Muscle of arm (tissue), 12 donors: ENCODE measurements around the gene LRRC56. TPM values are rescaled to one million over a fixed set of nuclear protein-coding genes. Genes with fewer than 3 reads are reported as not detected.
"Not testable (repeated sequence)": the region's sequence is repeated elsewhere in the genome, so short reads cannot be mapped to it uniquely, and the experiment has no call there.

Experiments
- DNase-seq: peaks from one replicate; pipeline ENCODE4 v3.0.0-alpha.2; 2013
- polyA plus RNA-seq, 12 donors: library from polyadenylated mRNA; unstranded; fragments of 120-200 nt; gene quantifications; one replicate each; pipeline ENCODE4 v1.2.1, GENCODE V29; 2013; ENCODE audit not compliant: insufficient read length in 12 of 12

LRRC56 gene
- polyA plus RNA-seq, 12 donors = 1.7 to 8.2 (median 4.3) TPM; not detected in 2

DNA sequence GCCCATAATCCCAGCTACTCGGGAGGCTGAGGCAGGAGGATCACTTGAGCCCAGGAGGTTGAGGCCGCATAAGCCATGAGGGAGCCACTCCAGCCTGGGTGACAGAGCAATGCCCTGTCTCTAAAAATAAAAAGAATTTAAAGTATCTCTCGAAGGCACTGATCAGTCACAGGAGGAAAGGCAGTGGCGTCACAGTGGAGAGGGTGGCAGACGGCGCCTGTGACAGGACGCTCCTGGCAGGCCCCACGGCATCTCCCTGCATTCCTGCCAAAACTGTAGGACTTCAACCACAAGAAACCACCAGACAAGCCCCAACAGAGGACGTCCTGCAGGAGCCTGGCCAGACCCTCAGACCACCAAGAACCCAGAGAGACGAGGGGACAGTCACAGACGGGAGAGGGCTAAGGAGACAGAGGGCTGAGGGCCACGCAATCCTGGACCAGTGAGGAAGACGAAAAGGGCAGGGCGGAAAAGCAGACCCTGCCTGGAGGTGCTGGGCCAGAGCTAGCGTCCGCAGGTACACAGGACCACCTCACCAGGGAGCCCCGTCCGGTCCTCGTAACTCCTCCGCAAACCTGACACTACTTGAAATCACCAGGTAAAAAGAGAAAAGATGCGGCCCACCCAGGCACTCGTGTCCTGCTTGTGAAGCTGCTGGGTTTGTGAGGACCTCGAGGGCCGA lies 36.2 kb upstream of the LRRC56 start:
- DNase-seq = no peak

DNA sequence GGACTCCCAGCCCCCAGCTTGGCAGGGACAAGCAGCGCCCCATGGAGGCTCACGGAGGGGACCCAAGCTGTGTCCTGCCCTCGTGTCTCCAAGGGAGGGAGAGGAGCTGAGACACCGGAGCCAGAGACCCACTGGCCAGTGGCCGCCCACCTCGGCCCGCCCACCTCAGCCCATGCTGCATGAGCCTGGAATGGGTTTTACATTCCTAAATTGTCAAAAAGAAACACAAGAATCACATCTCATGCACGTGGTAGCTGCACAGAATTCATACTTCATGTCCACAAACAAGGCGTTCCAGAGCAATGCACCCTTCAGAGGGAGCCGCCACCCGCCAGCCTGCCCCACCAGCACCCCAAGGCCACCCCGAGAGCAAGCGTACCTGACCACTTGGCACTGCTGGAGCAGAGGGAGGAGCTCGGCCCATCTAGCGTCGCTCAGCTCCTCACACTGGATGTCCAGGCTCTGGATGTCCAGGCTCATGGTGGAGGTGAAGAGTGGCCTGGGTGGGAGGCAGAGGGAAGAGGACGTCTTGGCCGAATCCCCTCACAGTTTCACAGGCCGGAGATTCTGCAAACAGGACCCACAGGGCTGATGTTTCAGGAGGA lies 35.5 kb upstream of the LRRC56 start:
- no peak for DNase-seq

- DNase-seq = no peak
These were observed 34.8 kb upstream of the LRRC56 start for GRCh38 chr11:502288-503178.

DNA sequence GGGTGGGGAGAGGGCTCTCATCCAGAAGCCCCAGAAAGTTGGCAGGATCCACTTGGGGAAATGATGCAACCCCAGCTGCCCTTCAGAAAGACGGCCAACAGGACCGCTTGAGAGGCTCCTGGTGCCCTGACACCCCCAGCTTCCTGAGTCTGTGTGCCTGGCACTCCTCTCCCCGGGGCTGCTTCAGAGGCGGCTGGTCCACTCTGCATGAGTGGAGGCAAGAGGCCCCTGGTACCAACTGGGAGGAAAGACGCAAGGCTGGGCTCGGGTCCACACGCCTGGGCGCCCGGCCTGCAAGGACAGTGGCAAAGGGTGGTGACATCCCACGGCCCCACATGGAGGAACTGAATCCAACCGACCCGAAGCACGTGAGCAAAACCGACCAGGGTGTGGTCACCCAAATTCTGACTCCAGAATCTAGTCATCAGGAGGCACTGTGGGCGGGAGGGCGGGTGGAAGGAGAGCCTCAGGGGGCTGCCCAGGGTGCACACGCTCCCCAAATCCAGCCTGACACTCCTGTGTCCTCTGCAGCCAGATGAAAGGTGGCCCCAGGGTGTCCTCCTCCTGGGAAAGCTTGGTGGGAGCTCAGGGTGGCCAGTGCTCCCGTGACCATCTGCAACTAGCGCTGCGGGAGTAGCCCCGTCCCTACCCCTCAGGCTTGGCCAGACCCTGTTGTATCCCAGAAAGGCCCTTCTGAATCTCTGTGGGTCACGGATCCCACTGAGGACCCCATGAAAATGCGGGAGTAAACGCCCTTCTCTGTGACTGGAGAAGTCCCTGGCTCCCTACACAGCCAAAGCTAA lies 33.9 kb upstream of the LRRC56 start:
- no peak for DNase-seq

DNA sequence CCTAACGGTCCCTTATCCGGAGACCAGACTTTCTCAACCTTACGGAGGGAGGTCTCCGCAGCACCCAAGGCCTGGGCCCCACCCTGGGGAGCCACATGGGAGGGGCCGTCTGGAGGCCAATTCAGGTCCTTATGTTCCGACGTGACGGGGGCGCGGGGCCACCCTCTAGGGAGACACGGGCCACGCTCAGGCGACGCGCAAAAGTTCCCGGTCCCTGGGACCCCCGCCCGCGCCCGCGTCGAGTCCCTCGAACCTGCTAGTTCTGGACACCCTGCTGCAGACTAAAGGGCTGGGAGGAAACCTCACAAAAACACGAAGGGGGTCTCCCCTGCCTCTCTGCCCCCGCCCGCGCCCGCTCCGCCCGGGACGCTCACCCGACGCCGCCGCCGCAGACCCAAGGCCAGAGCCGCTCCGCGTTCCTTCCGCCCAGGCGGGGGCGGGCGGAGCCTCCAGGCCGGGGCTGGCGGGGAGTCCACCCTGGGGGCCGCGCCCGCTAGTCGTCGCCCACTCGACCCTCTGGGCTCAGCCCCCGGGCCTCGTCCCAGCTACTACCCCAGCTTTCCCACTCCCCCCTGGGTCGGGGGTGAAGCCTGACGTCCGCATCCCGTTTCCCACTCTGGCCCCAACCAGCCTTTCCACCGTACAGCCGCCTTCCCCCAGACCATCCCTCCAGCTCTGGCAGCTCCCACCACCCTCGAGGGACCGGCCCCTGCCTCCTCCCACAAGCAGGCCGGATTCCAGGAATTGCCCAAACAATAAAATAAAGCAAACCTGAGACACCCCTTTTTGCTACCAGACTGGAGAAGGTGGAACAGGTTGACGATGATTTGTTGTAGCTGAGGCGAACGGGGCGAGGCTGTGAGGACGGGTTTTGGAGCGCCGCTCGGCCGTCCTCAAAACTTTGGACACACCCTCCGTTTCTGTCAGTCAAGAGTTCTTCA lies 33.0 kb upstream of the LRRC56 start:
- DNase-seq = peak; percentile 71

GRCh38 chr11:504994-505344 lies 32.4 kb upstream of the LRRC56 start:
- DNase-seq = no peak

GRCh38 chr11:506238-506994 lies 30.9 kb upstream of the LRRC56 start:
- DNase-seq = peak; percentile 99

DNA sequence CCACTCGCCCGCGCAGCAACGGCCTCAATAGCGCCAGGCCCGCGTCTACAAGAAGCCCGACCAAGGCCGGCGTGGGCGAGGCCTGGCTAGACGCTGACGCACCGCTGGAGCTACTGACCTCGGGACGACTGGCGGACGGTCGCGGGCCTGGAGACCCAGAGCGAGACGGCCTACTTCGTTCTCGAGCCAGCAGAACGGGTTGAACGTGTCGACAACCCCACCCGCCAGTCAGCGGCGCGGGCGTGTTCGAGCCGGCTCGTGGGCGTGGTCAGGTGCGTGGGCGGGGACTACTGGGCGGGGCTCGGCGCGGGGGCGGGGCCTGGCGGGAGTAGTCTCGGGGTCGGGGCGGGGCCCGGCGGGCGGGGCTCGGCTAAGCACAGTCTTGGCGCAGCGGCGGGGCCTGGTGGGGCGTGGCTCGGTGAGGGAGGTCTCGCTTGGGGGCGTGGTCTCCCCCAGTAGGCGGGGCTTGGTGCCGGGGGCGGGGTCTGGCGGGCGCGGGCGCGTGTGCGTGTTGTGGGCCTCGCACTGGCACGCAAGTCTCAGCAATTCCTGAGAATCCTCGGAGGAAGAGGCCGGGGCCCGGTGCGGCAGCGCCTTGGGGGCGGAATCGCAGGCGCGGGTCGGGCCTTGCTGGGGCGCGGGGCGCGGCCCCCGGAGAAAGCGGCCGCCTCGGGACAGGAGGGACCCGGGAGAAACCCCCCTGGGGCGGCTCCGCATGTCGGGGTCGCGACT lies 30.2 kb upstream of the LRRC56 start, which contains the start of gene RNH1:
Gene RNH1 (minus strand): TSS at position 248 of the 732 bp plus-strand sequence. CDS start 5,080 bp downstream, outside the sequence.
- DNase-seq = peak; percentile 92

GRCh38 chr11:507727-508515 lies 29.4 kb upstream of the LRRC56 start:
- DNase-seq = no peak

DNA sequence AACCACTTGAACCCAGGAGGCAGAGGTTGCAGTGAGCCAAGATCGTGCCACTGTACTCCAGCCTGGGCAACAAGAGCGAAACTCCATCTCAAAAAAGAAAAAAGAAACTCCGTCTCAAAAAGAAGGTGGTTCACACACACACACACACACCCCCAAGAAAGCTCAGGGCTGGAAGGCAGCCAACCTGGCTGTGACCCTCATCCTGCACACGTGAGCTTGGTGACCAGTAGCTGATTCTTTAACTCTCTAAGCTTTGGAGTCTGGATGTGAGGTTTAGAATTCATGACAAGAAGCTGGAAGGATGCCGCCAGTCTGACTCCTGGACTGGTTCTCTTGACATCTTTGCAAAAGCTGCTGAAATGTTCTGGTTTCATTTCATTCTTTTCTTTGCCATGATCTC lies 28.4 kb upstream of the LRRC56 start:
- no peak for DNase-seq

DNA sequence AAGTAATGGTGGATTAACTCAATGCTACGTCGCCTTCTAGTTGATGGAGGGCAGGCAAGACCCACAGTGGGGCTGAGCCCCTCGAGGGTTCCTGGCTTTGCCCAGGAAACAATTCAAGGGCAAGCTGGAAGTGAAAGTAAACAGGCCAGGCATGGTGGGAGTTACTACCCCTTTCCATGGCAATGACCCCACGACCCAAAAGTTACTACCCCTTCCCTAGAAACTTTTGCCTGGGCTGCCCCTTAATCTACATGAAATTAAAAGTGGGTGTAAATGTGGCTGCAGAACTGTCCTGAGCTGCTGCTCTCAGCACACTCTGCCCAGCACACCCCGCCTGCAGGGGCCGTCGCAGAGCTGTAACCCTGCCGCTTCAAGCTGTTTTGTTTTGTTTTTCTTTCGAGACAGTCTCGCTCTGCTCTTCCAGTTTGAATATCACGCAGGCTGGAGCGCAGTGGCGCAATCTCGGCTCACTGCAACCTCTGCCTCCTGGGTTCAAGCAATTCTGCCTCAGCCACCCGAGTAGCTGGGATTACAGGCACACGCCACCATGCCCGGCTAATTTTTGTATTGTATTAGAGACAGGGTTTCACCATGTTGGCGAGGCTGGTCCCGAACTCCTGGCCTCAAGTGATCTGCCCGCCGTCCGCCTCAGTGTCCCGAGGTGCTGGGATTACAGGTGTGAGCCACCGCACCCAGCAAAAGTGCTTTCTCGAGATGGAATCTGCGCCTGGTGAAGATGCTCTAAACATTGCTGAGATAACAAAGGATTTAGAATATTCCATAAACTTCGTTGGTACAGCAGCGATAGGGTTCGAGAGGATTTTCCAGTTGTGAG lies 24.3 kb upstream of the LRRC56 start:
- no peak for DNase-seq

DNA sequence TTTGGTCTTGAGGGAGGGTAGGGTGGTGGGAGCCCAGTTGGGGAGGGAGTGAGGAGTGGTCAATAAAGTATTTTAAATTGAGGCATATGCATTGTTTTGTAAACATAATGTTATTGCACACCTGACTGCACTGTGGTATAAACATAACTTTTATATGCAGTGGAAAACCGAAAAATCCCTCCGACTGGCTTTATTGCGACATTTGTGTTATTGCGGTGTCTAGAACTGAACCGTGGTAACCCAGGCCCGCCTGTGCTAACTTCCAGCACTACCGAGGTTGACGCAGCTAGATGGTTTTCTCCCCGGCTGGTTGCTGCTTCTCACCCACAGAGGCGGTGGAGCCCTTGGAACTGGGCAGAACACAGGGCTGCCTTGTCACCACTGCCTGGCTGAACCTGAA lies 22.7 kb upstream of the LRRC56 start:
- no peak for DNase-seq

DNA sequence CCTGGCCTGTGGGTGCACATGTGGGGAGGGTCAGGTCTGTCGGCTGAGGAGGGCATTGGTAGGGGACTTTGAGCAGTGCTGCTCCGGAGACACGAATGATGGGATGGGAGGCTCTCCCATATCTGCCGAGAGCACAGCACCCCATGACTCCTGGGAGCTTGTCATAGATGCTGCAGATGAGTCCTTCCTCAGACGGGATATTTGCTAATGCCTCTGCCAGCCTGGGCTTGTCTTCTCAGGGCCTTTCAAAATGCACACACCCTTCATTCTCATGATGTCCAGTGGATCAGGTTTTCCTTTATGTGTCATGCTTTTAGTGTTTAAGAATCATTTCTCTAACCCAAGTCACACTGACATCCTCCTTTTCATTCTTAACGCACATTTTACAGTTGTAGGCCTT lies 22.2 kb upstream of the LRRC56 start:
- no peak for DNase-seq

DNA sequence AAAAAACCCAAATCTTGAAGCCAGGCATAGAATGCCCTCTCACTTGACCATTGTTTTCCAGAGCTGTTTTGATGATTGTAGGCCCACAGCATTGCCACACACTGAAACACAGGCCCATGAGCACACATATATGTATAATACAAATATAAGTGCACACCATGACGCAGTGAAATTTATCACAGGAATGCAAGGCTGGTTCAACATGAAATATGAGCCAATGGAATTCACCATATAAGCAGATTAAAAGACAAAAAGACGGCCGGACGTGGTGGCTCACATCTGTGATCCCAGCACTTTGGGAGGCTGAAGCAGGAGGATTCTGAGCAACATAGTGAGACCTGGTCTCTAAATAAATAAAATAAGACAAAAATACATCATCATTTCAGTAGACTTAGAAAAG lies 20.9 kb upstream of the LRRC56 start:
- no peak for DNase-seq

- DNase-seq = not testable (repeated sequence)
These were observed 20.2 kb upstream of the LRRC56 start for GRCh38 chr11:516918-517685.

DNA sequence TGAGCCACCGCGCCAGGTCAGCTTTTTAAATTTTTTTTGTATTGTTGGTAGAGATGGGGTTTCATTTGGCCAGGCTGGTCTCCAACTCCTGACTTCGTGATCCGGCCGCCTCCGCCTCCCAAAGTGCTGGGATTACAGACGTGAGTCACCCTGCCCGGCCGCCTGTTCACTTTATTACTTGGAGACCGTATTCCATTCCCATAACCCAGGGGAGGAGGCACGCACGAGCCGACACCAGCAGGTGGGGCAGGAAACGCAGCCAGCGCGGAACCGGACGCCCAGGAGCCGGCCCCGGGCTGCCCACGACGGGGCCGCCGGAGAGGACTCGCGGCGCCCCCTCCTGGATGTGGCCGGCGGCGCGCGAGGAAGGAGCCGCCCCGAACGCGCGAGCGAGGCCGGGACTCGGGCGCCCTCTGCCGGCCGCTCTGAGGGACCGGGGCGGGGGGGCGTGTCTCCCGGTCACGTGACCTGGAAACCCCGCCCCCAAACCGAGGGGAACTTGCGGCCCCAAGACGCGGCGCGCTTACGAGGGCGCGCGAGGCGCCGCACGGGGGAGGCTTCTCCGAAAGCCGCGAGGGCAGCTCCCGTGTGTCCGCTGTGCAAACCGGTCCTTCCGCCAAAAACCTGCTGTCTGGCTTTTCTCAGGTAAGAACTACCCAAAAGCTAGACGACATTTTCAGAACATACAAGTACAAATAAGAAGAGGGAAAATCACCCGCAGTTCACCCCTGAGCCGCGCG lies 18.7 kb upstream of the LRRC56 start:
- DNase-seq = peak; percentile 87
